ENCODE measurements around the gene TICRR.
"Not testable (repeated sequence)": the region's sequence is repeated elsewhere in the genome, so short reads cannot be mapped to it uniquely, and the experiment has no call there.

Gene TICRR

GRCh38 chr15:89575656-89576416, 567 bp downstream of the TICRR start:
- DNase-seq: peak; percentile 13

- DNase-seq: no peak
These were observed 1.1 kb downstream of the TICRR start for GRCh38 chr15:89576417-89576773.

- no peak for DNase-seq
These were observed 2.5 kb downstream of the TICRR start for GRCh38 chr15:89577776-89578115.

- no peak for DNase-seq
These were observed 2.9 kb downstream of the TICRR start for GRCh38 chr15:89578146-89578545.

GRCh38 chr15:89580747-89581146, 5.5 kb downstream of the TICRR start:
- not testable (repeated sequence) for DNase-seq

GRCh38 chr15:89586651-89587050, 11.4 kb downstream of the TICRR start:
- DNase-seq: no peak

GRCh38 chr15:89587955-89588354, 12.7 kb downstream of the TICRR start:
- no peak for DNase-seq

GRCh38 chr15:89591834-89592233, 16.6 kb downstream of the TICRR start:
- DNase-seq: no peak

GRCh38 chr15:89593018-89593417, 17.7 kb downstream of the TICRR start:
- no peak for DNase-seq

- DNase-seq: no peak
These were observed 23.8 kb downstream of the TICRR start for GRCh38 chr15:89599021-89599420.

GRCh38 chr15:89611317-89611716, 36.0 kb downstream of the TICRR start:
- DNase-seq: no peak

- DNase-seq: no peak
These were observed 37.8 kb downstream of the TICRR start for GRCh38 chr15:89613031-89613430.

GRCh38 chr15:89614164-89614563, 38.9 kb downstream of the TICRR start:
- DNase-seq: no peak

GRCh38 chr15:89615135-89615534, 39.9 kb downstream of the TICRR start:
- DNase-seq: no peak

GRCh38 chr15:89616228-89616627, 41.0 kb downstream of the TICRR start:
- DNase-seq: no peak

GRCh38 chr15:89621547-89621946, 46.3 kb downstream of the TICRR start:
- DNase-seq: no peak

GRCh38 chr15:89623165-89623564, 47.9 kb downstream of the TICRR start:
- DNase-seq: no peak

- DNase-seq: no peak
These were observed 50.4 kb downstream of the TICRR start for GRCh38 chr15:89625716-89626115.

- DNase-seq: no peak
These were observed 52.1 kb downstream of the TICRR start for GRCh38 chr15:89627256-89627970.

- DNase-seq: no peak
These were observed 53.0 kb downstream of the TICRR start for GRCh38 chr15:89628301-89628700.

GRCh38 chr15:89628806-89629715, 53.8 kb downstream of the TICRR start:
- DNase-seq: no peak

- no peak for DNase-seq
These were observed 54.6 kb downstream of the TICRR start for GRCh38 chr15:89629829-89630228.

GRCh38 chr15:89630260-89630659, 55.0 kb downstream of the TICRR start:
- DNase-seq: no peak
